GM20000 (cell line): ENCODE results near the gene RAET1E.

Experiments used
- DNase-seq: peaks from one replicate; pipeline ENCODE4 v3.0.0; 2012; ENCODE audit warnings: low spot score
- TF ChIP-seq, protein P1 (sequence below): IDR thresholded peaks from 2 replicates; pipeline ENCODE4 v1.5.1; 2012; ENCODE audit warnings: mild to moderate bottlenecking, control low read depth; ENCODE audit errors: extremely low read depth, missing control alignments

RAET1E gene

DNA sequence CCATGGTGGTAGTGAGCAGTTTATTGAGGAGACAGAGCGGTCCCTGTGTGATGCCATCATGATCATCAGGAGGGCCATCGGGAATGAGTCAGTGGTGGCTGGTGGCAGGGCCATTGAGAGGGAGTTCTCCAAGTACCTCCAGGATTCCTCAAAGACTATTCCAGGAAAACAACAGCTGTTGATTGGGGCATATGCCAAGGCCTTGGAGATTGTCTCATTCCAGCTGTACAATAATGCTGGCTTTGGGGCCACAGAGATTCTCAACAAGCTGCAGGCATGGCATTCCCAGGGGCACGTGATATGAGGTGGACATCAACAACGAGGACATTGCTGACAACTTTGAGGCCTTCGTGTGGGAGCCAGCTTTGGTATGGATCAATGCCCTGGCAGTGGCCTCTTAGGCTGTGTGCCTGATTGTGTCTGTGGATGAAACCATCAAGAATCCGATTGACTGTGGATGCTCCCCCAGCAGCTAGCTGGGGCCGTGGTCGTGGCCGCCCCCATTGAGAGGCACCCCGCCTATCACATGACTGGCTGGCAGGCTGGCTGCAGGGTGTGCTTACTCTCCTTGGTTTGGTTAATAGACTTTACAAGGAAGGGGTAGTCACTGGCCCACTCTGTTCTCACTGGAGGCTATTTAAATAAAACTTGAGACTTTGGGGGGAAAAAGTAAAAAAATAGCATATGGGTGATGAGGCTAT is 16.7 kb downstream of the RAET1E start:
- TF ChIP-seq, protein P1, sequence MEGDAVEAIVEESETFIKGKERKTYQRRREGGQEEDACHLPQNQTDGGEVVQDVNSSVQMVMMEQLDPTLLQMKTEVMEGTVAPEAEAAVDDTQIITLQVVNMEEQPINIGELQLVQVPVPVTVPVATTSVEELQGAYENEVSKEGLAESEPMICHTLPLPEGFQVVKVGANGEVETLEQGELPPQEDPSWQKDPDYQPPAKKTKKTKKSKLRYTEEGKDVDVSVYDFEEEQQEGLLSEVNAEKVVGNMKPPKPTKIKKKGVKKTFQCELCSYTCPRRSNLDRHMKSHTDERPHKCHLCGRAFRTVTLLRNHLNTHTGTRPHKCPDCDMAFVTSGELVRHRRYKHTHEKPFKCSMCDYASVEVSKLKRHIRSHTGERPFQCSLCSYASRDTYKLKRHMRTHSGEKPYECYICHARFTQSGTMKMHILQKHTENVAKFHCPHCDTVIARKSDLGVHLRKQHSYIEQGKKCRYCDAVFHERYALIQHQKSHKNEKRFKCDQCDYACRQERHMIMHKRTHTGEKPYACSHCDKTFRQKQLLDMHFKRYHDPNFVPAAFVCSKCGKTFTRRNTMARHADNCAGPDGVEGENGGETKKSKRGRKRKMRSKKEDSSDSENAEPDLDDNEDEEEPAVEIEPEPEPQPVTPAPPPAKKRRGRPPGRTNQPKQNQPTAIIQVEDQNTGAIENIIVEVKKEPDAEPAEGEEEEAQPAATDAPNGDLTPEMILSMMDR: no peak
- DNase-seq: no peak

DNA sequence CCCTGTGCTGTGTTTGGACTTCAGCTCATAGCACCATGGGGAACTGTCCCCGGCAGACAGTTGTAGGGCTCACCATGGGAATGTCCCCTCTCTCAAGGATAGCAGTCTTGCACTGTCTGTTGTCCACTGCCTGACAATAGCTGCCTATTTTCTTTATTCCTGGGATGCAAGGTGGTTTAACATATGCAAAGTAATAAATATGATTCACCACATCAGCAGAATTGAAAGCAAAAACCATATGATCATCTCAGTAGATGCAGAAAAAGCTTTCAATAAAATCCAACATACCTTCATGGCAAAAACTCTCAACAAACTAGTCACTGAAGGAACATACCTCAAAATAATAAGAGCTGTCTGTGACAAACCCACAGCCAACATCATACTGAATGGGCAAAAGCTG is 20.3 kb downstream of the RAET1E start:
- DNase-seq: no peak
- TF ChIP-seq, protein P1: no peak

DNA sequence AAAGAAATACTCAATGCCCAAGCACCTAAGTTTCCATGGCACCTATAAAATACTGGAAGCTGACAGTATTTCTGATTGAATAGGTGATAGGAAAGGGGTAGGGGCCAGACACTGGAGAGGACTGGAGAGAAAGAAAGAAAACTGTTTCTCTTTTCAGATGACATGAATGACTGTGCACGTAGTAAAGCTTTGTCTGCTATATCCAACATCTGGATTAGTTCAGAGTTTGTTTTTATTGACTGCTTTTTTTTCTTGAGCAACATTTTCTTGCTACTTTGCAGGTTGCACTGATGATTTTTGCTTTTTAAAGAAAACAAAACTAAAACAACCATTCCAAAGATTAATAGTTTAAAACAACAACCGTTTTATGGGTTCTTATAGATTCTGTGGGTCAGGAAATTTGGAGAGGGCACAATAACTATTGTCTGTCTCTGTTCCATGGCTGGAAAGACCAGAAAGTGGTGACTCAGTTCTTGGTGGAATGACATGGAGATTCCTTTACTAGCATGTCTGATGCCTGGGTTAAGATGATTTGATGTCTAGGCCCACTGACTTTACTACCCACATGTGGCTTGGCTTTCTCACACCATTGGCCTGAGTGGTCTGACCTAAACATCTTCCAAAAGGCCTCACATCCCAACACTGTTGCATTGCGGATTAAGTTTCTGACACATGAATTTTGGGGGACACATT is 21.5 kb downstream of the RAET1E start:
- TF ChIP-seq, protein P1: no peak
- DNase-seq: no peak

DNA sequence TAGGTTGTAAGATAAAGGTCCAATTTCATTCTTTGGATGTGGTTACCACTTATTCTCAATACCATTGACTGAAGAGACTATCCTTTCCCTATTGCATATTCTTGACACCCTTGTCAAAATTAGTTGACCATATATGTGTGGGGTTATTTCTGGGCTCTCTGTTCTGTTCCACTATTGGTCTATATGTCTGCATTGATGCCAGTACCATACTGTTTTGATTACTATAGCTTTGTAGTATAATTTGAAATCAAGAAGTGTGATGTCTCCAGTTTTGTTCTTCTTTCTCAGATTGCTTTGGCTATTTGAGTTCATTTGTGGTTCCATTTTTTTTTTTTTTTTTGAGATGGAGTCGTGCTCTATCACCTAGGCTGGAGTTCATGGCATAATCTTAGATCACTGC is 25.7 kb downstream of the RAET1E start:
- no peak for DNase-seq
- TF ChIP-seq, protein P1: no peak

DNA sequence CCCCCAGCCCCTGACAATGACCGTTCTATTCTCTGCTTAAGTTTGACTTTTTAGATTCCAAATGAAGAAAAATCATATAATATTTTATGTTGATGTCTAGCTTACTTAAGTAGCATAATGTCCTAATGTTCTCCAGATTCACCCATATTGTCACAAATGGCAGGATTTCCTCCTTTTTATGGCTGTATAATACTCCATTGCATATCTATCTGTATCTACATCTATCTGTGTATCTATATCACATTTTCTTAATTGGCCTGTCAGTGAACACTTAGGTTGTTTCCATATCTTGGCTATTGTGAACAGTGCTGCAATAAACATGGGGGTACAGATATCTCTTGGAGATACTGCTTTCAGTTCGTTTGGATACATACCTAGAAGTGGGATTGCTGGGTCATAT is 26.7 kb downstream of the RAET1E start:
- no peak for DNase-seq
- TF ChIP-seq, protein P1: no peak

DNA sequence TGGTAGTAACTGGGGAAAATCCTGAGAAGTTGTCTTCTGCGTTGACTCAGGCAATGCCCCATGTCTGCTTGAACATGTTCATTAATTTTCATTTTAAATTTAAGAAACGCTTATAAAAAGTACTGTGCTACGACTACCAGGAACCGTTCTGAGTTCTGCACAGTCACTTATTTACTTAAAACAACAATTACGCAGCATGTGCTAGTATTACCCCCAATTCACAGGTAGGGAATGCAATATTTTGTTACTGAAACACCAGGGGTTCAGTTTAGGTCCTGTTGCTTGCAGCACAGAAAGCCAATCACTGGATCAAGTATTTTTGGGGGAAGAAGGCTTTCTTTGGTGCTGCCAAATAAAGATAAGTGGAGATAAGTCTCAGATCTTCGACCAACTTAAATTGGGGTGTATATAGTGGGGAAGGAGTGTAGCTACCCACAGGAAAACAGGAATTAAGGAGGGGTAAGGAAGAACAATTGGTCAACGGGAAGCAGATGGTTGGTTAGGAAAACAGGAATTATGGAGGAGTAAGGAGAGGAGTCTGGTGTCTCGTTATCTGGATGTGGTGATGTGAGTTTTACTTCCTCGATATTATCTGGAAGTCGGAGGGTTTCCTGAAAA is 28.5 kb downstream of the RAET1E start:
- TF ChIP-seq, protein P1: no peak
- DNase-seq: no peak
